ENCODE measurements around the gene ACOD1.

Gene ACOD1

DNA sequence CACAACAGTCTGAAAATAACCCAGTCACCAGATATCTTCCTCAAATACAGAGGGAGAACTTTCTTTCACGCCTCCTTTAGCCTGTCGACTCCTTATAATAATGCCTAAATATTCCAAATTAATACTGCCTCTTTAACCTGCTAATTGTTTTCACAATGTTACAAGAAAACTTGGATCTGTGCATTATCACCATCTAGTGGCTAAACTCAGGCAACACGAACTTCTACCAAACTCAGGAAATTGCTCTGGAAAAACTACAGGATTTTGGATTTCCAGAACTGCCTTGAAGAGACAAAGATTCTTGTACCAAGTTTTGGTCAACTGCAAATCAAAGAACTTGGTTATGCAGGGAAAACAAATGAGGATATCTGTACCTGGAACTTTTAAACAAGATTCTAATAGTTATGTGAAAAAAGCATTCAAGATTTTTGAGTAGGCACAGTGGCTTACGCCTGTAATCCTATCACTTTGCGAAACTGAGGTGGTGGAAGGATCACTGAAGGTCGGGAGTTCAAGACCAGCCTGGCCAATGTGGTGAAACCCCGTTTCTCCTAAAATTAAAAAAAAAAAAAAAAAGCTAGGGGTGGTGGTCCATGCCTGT is 54.4 kb downstream of the ACOD1 start:
- Histone ChIP-seq H3K27ac (ENCODE audit: low read length) (no peak overlapping the region), H3K27me3 (ENCODE audit: control insufficient read depth in 1 of 2, insufficient read depth in 2 of 2, low read length in 2 of 2) (no peaks in the 10 kb centered on the region), H3K4me1 (ENCODE audit: control insufficient read depth, insufficient read depth, low read length) (no peaks in the 10 kb centered on the region), H3K9me3 (ENCODE audit: control insufficient read depth in 2 of 2, low read length in 2 of 2) (no peaks in the 10 kb centered on the region), H3K36me3 (ENCODE audit: control insufficient read depth in 2 of 2, insufficient read depth in 2 of 2, low read length in 2 of 2) (peaks cover 11 to 19% of the 10 kb centered on the region in 2 donors), H3K9ac (ENCODE audit: low read length in 2 of 2) (no peak overlapping the region), H3K4me3 (ENCODE audit: low read length in 2 of 2) (no peak overlapping the region)
